Measurements from ENCODE around the gene CEP44. TPM values are rescaled to one million over a fixed set of nuclear protein-coding genes. Genes with fewer than 3 reads are reported as not detected.

Gene CEP44
- total and polyA plus RNA-seq, 2 experiments from 2014 or later, result 6.1 to 8.1 TPM

- H4K20me1 ChIP-seq (ENCODE audit: insufficient read depth), result peaks cover 4% of the 10 kb centered on the region; the same call in 1 of the 2 replicates
- H3K9me2 ChIP-seq (ENCODE audit: insufficient read depth), result no peaks in the 10 kb centered on the region
- H3K9me3 ChIP-seq (ENCODE audit: low read depth), result no peaks in the 10 kb centered on the region
- H3F3A ChIP-seq (ENCODE audit: insufficient read depth), result peaks cover 20% of the 10 kb centered on the region; the same call in 1 of the 2 replicates
- H2AFZ ChIP-seq, result no peak overlapping the region
- H3K79me2 ChIP-seq (ENCODE audit: insufficient read depth), result peaks cover 49% of the 10 kb centered on the region
- peaks cover 14% of the 10 kb centered on the region for H3K4me1 ChIP-seq (ENCODE audit: insufficient read depth)
- no peak overlapping the region for H3K4me3 ChIP-seq
- H3K36me3 ChIP-seq (ENCODE audit: low read depth), result no peaks in the 10 kb centered on the region; the same call in 1 of the 2 replicates
- in situ Hi-C loops (cut with MboI), result no loop called here
- no peak overlapping the region for H3K9ac ChIP-seq
- DNase-seq, result no peak
- H3K27ac ChIP-seq, result no peak overlapping the region
- H3K4me2 ChIP-seq (ENCODE audit: unreplicated experiment), result no peak overlapping the region
- no peaks in the 10 kb centered on the region for H3K27me3 ChIP-seq (replicated peaks; ENCODE audit: insufficient read depth)
- no peak for TF ChIP-seq EZH2 (IDR thresholded peaks at IDR 0.05; ENCODE audit: insufficient read depth, poor library complexity, severe bottlenecking)
- no peak for TF ChIP-seq EZH2phosphoT487 (IDR thresholded peaks at IDR 0.05; ENCODE audit: insufficient read depth, low read depth)
- 73 to 82% methylated on average over 6 of the region's 6 CpGs for WGBS, 2 experiments (ENCODE audit: low coverage in 1 of 2, low lambda C conversion rate in 2 of 2, missing lambda C conversion rate in 2 of 2)
Observed at GRCh38 chr4:174262624-174263444, 20.9 kb upstream of the CEP44 start.

GRCh38 chr4:174263445-174263736, 20.3 kb upstream of the CEP44 start:
- peaks cover 20% of the 10 kb centered on the region; the same call in 1 of the 2 replicates for H3F3A ChIP-seq (ENCODE audit: insufficient read depth)
- no peaks in the 10 kb centered on the region; the same call in 1 of the 2 replicates for H3K36me3 ChIP-seq (ENCODE audit: low read depth)
- H3K27me3 ChIP-seq (replicated peaks; ENCODE audit: insufficient read depth), result no peaks in the 10 kb centered on the region
- in situ Hi-C loops (cut with MboI), result no loop called here
- H3K27ac ChIP-seq, result no peak overlapping the region
- peaks cover 53% of the 10 kb centered on the region for H3K79me2 ChIP-seq (ENCODE audit: insufficient read depth)
- no peaks in the 10 kb centered on the region for H3K9me2 ChIP-seq (ENCODE audit: insufficient read depth)
- TF ChIP-seq EZH2phosphoT487 (IDR thresholded peaks at IDR 0.05; ENCODE audit: insufficient read depth, low read depth), result no peak
- no peak for TF ChIP-seq EZH2 (IDR thresholded peaks at IDR 0.05; ENCODE audit: insufficient read depth, poor library complexity, severe bottlenecking)
- peaks cover 4% of the 10 kb centered on the region; the same call in 1 of the 2 replicates for H4K20me1 ChIP-seq (ENCODE audit: insufficient read depth)
- H3K4me3 ChIP-seq, result no peak overlapping the region
- no peak overlapping the region for H3K9ac ChIP-seq
- no peak overlapping the region for H2AFZ ChIP-seq
- no peak for DNase-seq
- H3K4me1 ChIP-seq (ENCODE audit: insufficient read depth), result peaks cover 14% of the 10 kb centered on the region
- no peaks in the 10 kb centered on the region for H3K9me3 ChIP-seq (ENCODE audit: low read depth)
- no peak overlapping the region for H3K4me2 ChIP-seq (ENCODE audit: unreplicated experiment)
- WGBS, 2 experiments (ENCODE audit: low coverage in 1 of 2, low lambda C conversion rate in 2 of 2, missing lambda C conversion rate in 2 of 2), result 81% methylated on average over 3 of the region's 3 CpGs

GRCh38 chr4:174265916-174266315, 17.8 kb upstream of the CEP44 start:
- 65 to 67% methylated on average over 2 of the region's 2 CpGs for WGBS, 2 experiments (ENCODE audit: low coverage in 1 of 2, low lambda C conversion rate in 2 of 2, missing lambda C conversion rate in 2 of 2)
- no peak overlapping the region for H2AFZ ChIP-seq
- peaks cover 75% of the 10 kb centered on the region for H3K79me2 ChIP-seq (ENCODE audit: insufficient read depth)
- H3F3A ChIP-seq (ENCODE audit: insufficient read depth), result 0 out of 2 replicates have a peak, but pooled peaks cover under 1% of the 10 kb centered on the region
- no peaks in the 10 kb centered on the region for H3K9me3 ChIP-seq (ENCODE audit: low read depth)
- H3K4me1 ChIP-seq (ENCODE audit: insufficient read depth), result peaks cover under 1% of the 10 kb centered on the region; the same call in 1 of the 2 replicates
- in situ Hi-C loops (cut with MboI), result no loop called here
- H3K9me2 ChIP-seq (ENCODE audit: insufficient read depth), result no peaks in the 10 kb centered on the region
- H3K9ac ChIP-seq, result no peak overlapping the region
- H3K27ac ChIP-seq, result no peak overlapping the region
- H3K27me3 ChIP-seq (replicated peaks; ENCODE audit: insufficient read depth), result no peaks in the 10 kb centered on the region
- no peaks in the 10 kb centered on the region for H3K36me3 ChIP-seq (ENCODE audit: low read depth)
- no peak for DNase-seq
- H3K4me3 ChIP-seq, result no peak overlapping the region
- no peaks in the 10 kb centered on the region for H4K20me1 ChIP-seq (ENCODE audit: insufficient read depth)
- no peak for TF ChIP-seq EZH2 (IDR thresholded peaks at IDR 0.05; ENCODE audit: insufficient read depth, poor library complexity, severe bottlenecking)
- TF ChIP-seq EZH2phosphoT487 (IDR thresholded peaks at IDR 0.05; ENCODE audit: insufficient read depth, low read depth), result no peak
- H3K4me2 ChIP-seq (ENCODE audit: unreplicated experiment), result no peak overlapping the region

GRCh38 chr4:174266416-174266815, 17.3 kb upstream of the CEP44 start:
- H3K9me3 ChIP-seq (ENCODE audit: low read depth), result no peaks in the 10 kb centered on the region
- in situ Hi-C loops (cut with MboI), result no loop called here
- H3K9me2 ChIP-seq (ENCODE audit: insufficient read depth), result no peaks in the 10 kb centered on the region
- no peak overlapping the region for H2AFZ ChIP-seq
- H3K27me3 ChIP-seq (replicated peaks; ENCODE audit: insufficient read depth), result no peaks in the 10 kb centered on the region
- H3F3A ChIP-seq (ENCODE audit: insufficient read depth), result no peaks in the 10 kb centered on the region
- H3K79me2 ChIP-seq (ENCODE audit: insufficient read depth), result peaks cover 80% of the 10 kb centered on the region
- no peak for TF ChIP-seq EZH2phosphoT487 (IDR thresholded peaks at IDR 0.05; ENCODE audit: insufficient read depth, low read depth)
- H3K27ac ChIP-seq, result no peak overlapping the region
- H4K20me1 ChIP-seq (ENCODE audit: insufficient read depth), result no peaks in the 10 kb centered on the region
- WGBS, 2 experiments (ENCODE audit: low coverage in 1 of 2, low lambda C conversion rate in 2 of 2, missing lambda C conversion rate in 2 of 2), result 78 to 83% methylated on average over 2 of the region's 2 CpGs
- H3K4me1 ChIP-seq (ENCODE audit: insufficient read depth), result no peaks in the 10 kb centered on the region
- DNase-seq, result no peak
- H3K9ac ChIP-seq, result no peak overlapping the region
- H3K4me2 ChIP-seq (ENCODE audit: unreplicated experiment), result no peak overlapping the region
- H3K4me3 ChIP-seq, result no peak overlapping the region
- no peaks in the 10 kb centered on the region for H3K36me3 ChIP-seq (ENCODE audit: low read depth)

Measured in GM23248 (cell line).